ENCODE measurements around the gene ZDHHC7. TPM values are rescaled to one million over a fixed set of nuclear protein-coding genes. Genes with fewer than 3 reads are reported as not detected.

The ZDHHC7 gene
- total RNA-seq, 1 donor from 2014 or later, result 59.2 TPM

DNA sequence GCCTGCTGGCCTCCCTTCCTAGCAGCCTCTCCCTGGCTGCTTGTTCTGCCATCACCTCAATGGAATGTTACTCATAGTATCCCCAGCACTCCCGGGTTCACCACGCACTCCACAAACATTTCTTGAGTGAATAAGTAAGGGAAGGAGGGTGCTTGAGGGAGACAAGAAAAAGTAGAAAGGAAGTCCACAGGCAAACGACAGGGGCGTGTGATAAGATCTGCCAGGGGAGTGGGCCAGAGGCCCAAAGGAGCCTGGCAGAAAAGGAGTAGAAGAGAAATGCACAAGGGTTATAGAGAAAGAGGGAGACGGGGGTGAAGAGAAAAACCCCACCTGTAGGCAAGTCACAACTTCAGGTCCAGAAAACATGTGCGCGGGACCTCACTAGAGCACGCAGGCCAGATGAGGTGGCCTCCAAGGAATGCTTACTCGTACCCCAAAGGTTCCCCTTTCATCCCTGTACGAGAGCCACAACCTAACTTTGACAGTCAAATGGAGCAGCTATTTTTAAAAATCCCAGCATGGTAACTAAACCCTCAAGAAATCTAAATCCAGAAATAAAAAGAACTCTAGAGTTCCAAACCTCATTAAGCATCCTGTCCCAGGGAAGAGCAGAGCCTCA lies 6.6 kb downstream of the ZDHHC7 start:
- Histone ChIP-seq H3K36me3 (ENCODE audit: insufficient read depth, low read length) (no peaks in the 10 kb centered on the region), H3K27me3 (ENCODE audit: insufficient read depth, low read length) (no peaks in the 10 kb centered on the region), H3K4me3 (ENCODE audit: insufficient read depth, low read depth, low read length) (peak overlapping the region; percentile 37), H4K20me1 (ENCODE audit: insufficient read depth, low read length) (peaks cover 24% of the 10 kb centered on the region), H3K4me2 (ENCODE audit: low read length) (peak overlapping the region; percentile 82), H3K27ac (ENCODE audit: low read depth, low read length) (peak overlapping the region; percentile 97), H3K9me3 (ENCODE audit: insufficient read depth, low read depth, low read length) (no peaks in the 10 kb centered on the region), H3K79me2 (ENCODE audit: insufficient read depth, low read length) (peaks cover 94% of the 10 kb centered on the region), H3K9ac (ENCODE audit: low read length) (peak overlapping the region; percentile 82), H2AFZ (ENCODE audit: low read depth, low read length) (no peak overlapping the region), H3K4me1 (ENCODE audit: insufficient read depth, low read length) (peaks cover 53% of the 10 kb centered on the region)
- Mint-ChIP-seq H3K4me1 (ENCODE audit: low read depth, unreplicated experiment) (peaks cover 57% of the 10 kb centered on the region), H3K36me3 (ENCODE audit: low read depth, unreplicated experiment) (peaks cover 4% of the 10 kb centered on the region), H3K4me3 (ENCODE audit: unreplicated experiment) (peak overlapping the region; percentile 64), H3K27me3 (ENCODE audit: low read depth, unreplicated experiment) (no peaks in the 10 kb centered on the region), H3K9me3 (ENCODE audit: unreplicated experiment) (no peaks in the 10 kb centered on the region), H3K27ac (ENCODE audit: unreplicated experiment) (peak overlapping the region; percentile 98)
- DNase-seq (ENCODE audit: low read depth), result peak; percentile 96
- FAIRE-seq, result no peak
- TF ChIP-seq EZH2 (IDR thresholded peaks at IDR 0.05; ENCODE audit: insufficient read depth, low read length), result no peak

DNA sequence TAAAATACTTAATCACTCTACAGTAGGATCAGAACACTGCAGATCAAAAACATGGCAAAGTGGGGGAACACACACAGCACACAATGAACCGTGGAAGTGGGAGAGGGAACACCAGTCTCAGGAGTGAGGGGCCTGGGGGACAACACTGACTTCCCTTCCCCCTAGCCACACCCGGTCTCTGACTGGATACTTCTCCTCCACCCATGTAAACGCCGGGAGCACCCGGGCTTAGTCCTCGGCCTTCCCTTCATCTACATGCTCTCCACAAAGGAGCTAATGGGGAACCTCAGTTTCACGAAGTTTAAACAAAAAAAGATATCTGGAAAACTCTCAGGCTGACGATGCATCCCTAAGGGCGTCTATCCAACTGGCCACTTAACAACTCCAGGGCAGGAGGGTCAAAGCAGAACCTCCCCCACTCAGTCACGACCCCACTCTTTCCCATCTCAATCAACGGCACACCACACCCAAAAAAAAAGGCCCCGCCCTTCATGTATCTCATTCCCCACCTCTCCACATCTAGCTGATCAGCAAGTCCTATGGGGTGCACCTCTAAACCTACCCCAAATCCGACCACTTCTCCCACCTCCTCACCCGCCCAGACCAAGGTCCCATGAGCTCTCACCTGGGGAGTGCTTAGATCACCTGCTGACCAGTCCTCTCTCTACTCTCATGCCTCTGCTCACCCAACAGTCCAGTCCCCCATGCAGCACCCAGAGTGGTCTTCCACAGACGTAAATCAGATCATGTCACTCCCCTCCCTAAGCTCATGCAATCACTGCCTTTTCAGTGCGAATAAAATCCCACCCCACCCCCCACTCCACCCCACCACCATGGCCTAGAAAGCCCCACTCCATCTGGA lies 7.4 kb downstream of the ZDHHC7 start:
- Mint-ChIP-seq H3K9me3 (ENCODE audit: unreplicated experiment) (no peaks in the 10 kb centered on the region), H3K27ac (ENCODE audit: unreplicated experiment) (peak overlapping the region; percentile 89), H3K36me3 (ENCODE audit: low read depth, unreplicated experiment) (peaks cover 4% of the 10 kb centered on the region), H3K4me1 (ENCODE audit: low read depth, unreplicated experiment) (peaks cover 58% of the 10 kb centered on the region), H3K4me3 (ENCODE audit: unreplicated experiment) (peak overlapping the region; percentile 74), H3K27me3 (ENCODE audit: low read depth, unreplicated experiment) (no peaks in the 10 kb centered on the region)
- DNase-seq (ENCODE audit: low read depth) (no peak), FAIRE-seq (no peak)
- no peaks in the 10 kb centered on the region for H3K27me3 ChIP-seq (ENCODE audit: insufficient read depth, low read length)
- no peak for TF ChIP-seq EZH2 (IDR thresholded peaks at IDR 0.05; ENCODE audit: insufficient read depth, low read length)
- TF ChIP-seq, protein P1, sequence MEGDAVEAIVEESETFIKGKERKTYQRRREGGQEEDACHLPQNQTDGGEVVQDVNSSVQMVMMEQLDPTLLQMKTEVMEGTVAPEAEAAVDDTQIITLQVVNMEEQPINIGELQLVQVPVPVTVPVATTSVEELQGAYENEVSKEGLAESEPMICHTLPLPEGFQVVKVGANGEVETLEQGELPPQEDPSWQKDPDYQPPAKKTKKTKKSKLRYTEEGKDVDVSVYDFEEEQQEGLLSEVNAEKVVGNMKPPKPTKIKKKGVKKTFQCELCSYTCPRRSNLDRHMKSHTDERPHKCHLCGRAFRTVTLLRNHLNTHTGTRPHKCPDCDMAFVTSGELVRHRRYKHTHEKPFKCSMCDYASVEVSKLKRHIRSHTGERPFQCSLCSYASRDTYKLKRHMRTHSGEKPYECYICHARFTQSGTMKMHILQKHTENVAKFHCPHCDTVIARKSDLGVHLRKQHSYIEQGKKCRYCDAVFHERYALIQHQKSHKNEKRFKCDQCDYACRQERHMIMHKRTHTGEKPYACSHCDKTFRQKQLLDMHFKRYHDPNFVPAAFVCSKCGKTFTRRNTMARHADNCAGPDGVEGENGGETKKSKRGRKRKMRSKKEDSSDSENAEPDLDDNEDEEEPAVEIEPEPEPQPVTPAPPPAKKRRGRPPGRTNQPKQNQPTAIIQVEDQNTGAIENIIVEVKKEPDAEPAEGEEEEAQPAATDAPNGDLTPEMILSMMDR (IDR thresholded peaks at IDR 0.05; ENCODE audit: insufficient read depth, low read depth, low read length), result no peak
- H3K4me2 ChIP-seq (ENCODE audit: low read length), result peak overlapping the region; percentile 82
- peaks cover 94% of the 10 kb centered on the region for H3K79me2 ChIP-seq (ENCODE audit: insufficient read depth, low read length)
- H3K9me3 ChIP-seq (ENCODE audit: insufficient read depth, low read depth, low read length), result no peaks in the 10 kb centered on the region
- no peaks in the 10 kb centered on the region for H3K36me3 ChIP-seq (ENCODE audit: insufficient read depth, low read length)
- peaks cover 60% of the 10 kb centered on the region for H3K4me1 ChIP-seq (ENCODE audit: insufficient read depth, low read length)
- no peak overlapping the region for H2AFZ ChIP-seq (ENCODE audit: low read depth, low read length)
- H3K9ac ChIP-seq (ENCODE audit: low read length), result peak overlapping the region; percentile 71
- H3K27ac ChIP-seq (ENCODE audit: low read depth, low read length), result peak overlapping the region; percentile 97
- peaks cover 24% of the 10 kb centered on the region for H4K20me1 ChIP-seq (ENCODE audit: insufficient read depth, low read length)
- peak overlapping the region; percentile 11 for H3K4me3 ChIP-seq (ENCODE audit: insufficient read depth, low read depth, low read length)

- DNase-seq (ENCODE audit: low read depth), result no peak
- H3K9ac ChIP-seq (ENCODE audit: low read length), result peak overlapping the region; percentile 71
- H3K36me3 Mint-ChIP-seq (ENCODE audit: low read depth, unreplicated experiment), result peaks cover 4% of the 10 kb centered on the region
- H3K36me3 ChIP-seq (ENCODE audit: insufficient read depth, low read length), result no peaks in the 10 kb centered on the region
- H3K4me3 ChIP-seq (ENCODE audit: insufficient read depth, low read depth, low read length), result no peak overlapping the region
- no peaks in the 10 kb centered on the region for H3K27me3 Mint-ChIP-seq (ENCODE audit: low read depth, unreplicated experiment)
- no peak overlapping the region for H2AFZ ChIP-seq (ENCODE audit: low read depth, low read length)
- H3K9me3 Mint-ChIP-seq (ENCODE audit: unreplicated experiment), result no peaks in the 10 kb centered on the region
- peak overlapping the region; percentile 97 for H3K27ac ChIP-seq (ENCODE audit: low read depth, low read length)
- H3K4me2 ChIP-seq (ENCODE audit: low read length), result peak overlapping the region; percentile 82
- peaks cover 62% of the 10 kb centered on the region for H3K4me1 Mint-ChIP-seq (ENCODE audit: low read depth, unreplicated experiment)
- H3K27me3 ChIP-seq (ENCODE audit: insufficient read depth, low read length), result no peaks in the 10 kb centered on the region
- peak overlapping the region; percentile 89 for H3K27ac Mint-ChIP-seq (ENCODE audit: unreplicated experiment)
- H3K4me1 ChIP-seq (ENCODE audit: insufficient read depth, low read length), result peaks cover 62% of the 10 kb centered on the region
- no peak overlapping the region for H3K4me3 Mint-ChIP-seq (ENCODE audit: unreplicated experiment)
- H3K79me2 ChIP-seq (ENCODE audit: insufficient read depth, low read length), result peaks cover 91% of the 10 kb centered on the region
- no peaks in the 10 kb centered on the region for H3K9me3 ChIP-seq (ENCODE audit: insufficient read depth, low read depth, low read length)
- TF ChIP-seq, protein P1 (IDR thresholded peaks at IDR 0.05; ENCODE audit: insufficient read depth, low read depth, low read length), result no peak
- no peak for TF ChIP-seq EZH2 (IDR thresholded peaks at IDR 0.05; ENCODE audit: insufficient read depth, low read length)
- FAIRE-seq, result no peak
- H4K20me1 ChIP-seq (ENCODE audit: insufficient read depth, low read length), result peaks cover 19% of the 10 kb centered on the region
Observed at GRCh38 chr16:85003076-85003475, 8.3 kb downstream of the ZDHHC7 start.

Data from astrocyte (in vitro differentiated cells and primary cell).